Measurements from ENCODE around the gene DSE.

Gene DSE

DNA sequence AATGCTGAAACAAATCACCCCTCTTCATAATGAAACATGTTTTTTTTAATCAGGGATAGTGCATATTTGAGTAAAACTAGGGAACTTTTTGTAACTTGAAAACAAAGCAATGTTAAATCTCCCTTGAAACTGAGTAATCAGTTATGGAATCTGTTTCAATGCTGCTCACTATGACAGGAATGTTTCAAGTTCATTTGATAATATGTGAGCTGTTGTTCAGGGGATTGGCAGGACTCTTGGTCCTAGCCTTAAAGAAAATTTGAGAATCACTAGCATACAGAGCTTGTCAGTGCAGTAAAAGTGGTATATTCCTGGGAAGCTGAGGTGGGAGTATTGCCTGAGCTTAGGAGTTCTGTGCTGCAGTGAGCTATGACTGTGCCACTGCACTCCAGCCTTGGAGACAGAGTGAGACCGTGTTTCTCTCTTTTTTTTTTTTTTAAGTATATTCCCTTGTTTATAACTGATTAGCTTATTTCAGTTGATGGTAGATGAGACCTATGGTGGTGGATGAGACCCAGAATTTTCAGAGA lies 68.8 kb downstream of the DSE start:
- intact Hi-C loops (cut with DNase I) = no loop called here
- DNase-seq = no peak

- intact Hi-C loops (cut with DNase I) = no loop called here
- no peak for DNase-seq
Measured at GRCh38 chr6:116443105-116443504, 72.4 kb downstream of the DSE start.

- DNase-seq = no peak
- intact Hi-C loops (cut with DNase I) = no loop called here
Measured at GRCh38 chr6:116444092-116444491, 73.3 kb downstream of the DSE start.

GRCh38 chr6:116444575-116444974 lies 73.8 kb downstream of the DSE start:
- intact Hi-C loops (cut with DNase I) = no loop called here
- DNase-seq = no peak

GRCh38 chr6:116445102-116445501 lies 74.4 kb downstream of the DSE start:
- intact Hi-C loops (cut with DNase I) = no loop called here
- no peak for DNase-seq

GRCh38 chr6:116446399-116446798 lies 75.7 kb downstream of the DSE start:
- no peak for DNase-seq
- intact Hi-C loops (cut with DNase I) = no loop called here

DNA sequence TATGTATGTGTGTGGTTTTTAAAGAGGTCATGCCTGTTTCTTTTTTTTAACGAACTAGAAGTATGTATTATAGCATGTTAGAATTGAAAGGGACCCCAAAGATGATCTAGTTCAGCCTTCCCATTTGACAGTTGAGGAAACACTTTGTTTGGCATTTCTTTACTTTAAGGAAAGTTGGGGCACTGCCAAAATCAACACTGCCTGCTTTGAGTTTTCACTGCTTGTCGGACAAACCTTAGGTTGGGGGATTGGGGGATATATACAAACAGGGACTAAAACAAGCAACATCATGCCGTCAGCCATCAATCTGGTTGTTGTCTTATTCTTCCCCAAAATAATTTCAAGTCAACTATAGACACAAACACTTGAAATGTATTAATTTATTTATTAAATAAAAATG lies 76.3 kb downstream of the DSE start:
- intact Hi-C loops (cut with DNase I) = no loop called here
- no peak for DNase-seq

DNA sequence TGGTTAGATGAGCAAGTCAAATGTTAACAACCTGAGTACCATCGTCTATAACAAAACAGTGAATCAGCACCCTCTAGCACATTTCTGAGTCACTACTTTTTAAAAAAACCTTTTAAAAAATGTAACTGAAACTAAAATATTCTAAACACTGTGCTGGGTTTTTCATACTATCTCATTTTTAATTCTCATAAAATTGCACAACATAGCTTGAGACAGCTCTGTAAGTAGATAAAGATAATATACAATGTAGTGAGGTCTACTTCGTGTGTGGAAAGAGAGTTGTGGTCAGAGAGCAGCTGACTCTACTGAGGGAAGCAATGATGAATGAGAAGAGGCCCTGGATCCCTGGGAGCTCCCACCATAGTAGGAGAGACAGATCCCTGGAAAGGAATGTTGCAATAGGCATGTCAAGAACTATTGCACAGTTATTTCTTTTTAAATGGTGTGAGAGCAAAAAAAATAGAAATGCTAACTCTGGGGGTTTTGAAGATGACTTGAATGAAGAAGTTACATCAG lies 76.8 kb downstream of the DSE start:
- no peak for DNase-seq
- intact Hi-C loops (cut with DNase I) = no loop called here

- intact Hi-C loops (cut with DNase I) = no loop called here
Measured at GRCh38 chr6:116449565-116449964, 78.8 kb downstream of the DSE start.

DNA sequence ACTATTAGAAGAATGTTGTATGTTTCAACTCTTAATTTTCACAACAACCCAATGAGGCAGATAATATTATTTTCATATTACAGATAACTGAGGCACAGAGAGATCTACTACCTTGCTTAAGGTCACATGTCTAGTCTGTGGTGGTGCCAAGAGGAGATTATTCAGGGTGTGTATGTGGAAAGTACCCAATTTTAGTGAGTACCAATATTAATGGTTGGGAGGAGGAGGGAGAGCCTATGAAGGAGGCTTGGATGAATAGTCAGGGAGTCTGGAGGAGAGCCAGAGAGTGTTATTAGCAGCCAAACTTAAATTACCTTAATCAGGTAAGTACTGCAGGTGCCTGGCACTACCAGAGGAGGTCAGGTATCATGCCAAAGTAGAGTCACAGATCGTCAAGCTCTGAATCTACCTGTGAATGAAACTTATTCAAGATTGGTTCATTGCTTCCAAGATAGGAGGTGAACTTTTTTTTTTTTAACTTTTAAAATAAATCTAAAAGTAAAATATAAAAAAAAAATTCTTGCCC lies 79.5 kb downstream of the DSE start:
- no peak for DNase-seq
- intact Hi-C loops (cut with DNase I) = no loop called here

More at GRCh38 chr6:116449565-116449964, 78.8 kb downstream of the DSE start:
- DNase-seq = no peak

DNA sequence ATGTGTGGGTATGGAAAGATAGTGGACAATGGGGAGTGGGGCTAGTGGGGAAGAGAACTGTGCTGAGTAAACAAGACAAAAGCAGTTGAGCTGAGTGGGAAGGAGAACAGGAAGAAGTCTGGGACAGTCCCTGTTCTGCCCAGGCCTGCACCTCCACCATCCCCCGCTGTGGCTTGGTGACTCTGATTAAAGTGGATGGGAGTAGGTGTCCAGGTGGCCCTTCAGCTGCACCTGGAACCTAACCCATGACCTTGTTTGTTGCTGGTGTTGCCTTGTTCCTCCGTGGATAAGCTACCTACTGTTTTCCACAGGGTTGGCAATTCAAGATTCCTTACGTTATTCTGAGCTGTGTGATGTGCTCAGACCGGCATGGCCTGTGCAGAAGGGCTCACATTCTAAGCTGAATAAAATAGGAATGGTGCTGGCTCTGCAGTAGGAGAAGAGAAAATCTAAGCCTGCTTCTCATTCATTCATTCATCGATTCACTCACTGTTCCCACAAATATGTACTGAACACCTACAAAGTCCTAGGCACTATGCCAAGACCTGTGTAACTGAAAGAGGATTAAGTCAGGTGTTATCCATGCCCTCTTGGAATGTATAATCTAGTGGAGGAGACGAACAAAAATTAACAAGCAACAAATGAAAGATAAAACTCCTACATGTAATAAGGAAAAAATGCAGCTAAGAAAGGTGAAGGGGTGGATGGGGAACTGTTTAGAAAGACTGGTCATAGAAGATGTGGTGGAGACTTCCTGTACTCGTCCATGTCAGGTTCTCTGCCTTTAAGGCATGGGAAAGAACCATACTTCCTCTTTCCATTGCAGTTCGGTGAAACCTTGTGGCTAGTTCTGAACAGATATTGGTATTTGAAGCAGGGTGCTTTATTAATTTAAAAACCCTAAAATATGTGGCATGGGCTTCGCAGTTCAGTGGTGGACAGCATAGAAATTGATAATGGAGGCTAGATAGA lies 80.3 kb downstream of the DSE start:
- no peak for DNase-seq
- intact Hi-C loops (cut with DNase I) = no loop called here

DNA sequence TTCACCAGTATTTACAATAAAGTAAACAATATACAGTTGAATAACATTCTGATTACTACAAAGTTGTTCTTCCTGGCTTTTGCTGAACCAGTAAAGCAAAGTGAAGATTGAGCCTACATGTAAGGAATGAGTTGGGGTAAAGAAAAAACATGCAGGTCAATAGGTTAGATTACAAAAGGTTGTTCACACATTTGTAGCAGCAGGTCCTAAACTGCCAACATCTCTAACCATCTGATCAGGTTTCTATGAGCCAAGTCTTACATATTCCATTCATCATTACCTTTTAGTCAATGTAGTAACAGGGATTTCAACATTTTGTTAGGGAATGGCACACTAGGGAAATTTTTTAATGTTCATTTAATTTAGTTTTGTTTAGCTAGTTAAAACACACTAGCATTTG lies 81.2 kb downstream of the DSE start:
- no peak for DNase-seq
- intact Hi-C loops (cut with DNase I) = no loop called here

DNA sequence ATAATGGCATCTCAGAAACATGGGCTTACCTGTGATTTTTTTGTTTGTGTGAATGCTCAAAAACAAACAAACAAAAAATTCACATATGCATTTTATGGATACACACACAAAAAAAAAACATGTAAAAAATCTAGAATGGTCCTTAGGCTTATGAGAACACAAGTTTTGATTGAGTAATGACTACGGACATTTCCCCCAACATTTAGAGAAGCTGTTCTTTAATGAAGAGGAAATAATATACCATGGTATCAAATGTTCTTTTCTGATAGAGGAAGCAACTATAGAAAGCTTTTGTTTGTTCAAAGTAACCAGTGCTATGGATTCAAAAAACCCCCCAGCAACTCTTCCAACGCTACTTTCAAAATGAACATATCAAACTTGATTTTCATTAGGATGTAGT lies 81.8 kb downstream of the DSE start:
- intact Hi-C loops (cut with DNase I) = no loop called here
- DNase-seq = no peak

DNA sequence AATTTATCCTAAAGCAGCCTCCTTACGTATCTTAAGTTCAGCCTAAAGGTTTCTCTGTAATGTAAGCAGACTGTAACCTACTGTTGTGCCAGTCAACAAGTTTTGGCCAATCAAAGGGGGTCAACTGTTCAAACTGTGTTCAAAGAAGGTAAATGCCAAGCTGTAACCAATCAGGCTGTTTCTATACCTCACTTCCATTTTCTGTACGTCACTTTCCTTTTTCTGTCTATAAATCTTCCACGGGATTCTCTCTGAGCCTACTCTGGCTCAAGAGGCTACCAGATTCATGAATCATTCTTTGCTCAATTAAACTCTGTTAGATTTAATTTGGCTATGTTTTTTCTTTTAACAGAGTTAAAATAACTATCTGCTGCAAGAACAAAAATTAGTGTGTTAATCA lies 85.4 kb downstream of the DSE start:
- no peak for DNase-seq
- intact Hi-C loops (cut with DNase I) = no loop called here

DNA sequence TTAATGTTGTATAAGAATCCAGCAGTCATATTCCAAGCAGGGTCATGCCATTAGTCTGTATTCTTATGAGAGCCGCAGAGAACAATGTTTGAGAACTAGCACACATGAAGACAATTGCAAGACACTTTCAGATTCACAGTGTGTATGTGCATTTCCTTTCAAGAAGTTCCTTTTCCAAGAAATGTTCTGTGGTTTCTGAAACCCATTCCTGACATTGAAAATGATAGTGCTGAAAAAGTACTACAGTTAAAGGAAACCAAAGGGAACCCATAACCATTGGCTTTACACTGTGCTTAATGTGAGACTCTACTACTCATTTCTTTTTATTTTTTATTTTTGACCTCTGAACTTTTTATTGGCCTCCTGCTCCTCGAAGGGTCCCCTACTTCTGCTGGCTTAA lies 86.2 kb downstream of the DSE start:
- no peak for DNase-seq
- intact Hi-C loops (cut with DNase I) = no loop called here

GRCh38 chr6:116458264-116458663 lies 87.5 kb downstream of the DSE start:
- intact Hi-C loops (cut with DNase I) = no loop called here
- DNase-seq = peak in 3 of 10 donors; percentile 66 to 70 (median 67)

DNA sequence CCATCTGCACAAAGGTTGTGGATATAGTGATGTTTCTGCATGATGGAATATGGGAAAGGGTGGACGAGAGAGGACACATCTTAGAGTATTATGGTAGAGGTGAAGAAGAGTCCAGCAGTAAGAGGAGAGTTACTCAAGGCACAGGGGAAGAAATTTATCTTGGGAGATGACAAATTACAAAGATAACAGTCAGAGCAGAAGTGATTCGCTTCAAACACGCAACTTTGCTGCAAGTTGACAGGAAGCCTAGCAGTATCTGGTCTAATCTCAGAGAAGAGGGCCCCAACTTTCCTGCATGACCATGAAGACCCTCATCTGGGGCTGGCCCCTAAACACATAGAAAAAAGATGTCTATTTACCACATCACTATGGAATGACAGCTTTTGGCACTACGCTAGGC lies 89.2 kb downstream of the DSE start:
- intact Hi-C loops (cut with DNase I) = no loop called here

DNA sequence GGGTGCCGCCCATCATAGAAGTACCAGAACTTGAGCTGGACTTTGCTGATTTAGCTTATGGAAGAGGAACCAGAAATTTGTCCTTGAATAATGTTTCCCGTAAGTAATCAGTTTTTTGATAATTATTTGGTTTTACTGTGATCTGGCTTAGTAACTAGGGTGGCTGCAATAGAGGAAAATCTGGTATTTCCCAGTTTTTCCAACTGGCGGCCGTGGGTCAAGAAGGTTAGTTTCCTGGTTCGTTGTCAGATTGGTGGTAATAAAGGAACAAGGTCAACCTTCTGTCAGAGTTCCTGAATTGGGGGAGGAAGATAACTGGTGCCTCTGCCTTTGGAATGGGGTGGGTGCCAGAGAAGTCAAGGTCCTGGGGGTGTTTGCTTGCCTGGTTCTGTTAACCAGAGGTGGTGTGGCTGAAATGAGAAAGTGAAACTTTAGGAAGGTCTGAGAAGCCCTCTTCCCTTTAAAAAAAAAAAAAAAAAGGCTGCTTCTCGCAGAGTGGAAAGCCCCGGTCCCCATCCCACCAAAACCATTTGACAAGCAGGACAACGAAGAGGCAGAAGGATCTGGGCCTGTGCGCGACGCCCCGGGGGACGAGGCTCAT lies 90.7 kb downstream of the DSE start, which contains the start of gene CALHM6:
Gene CALHM6, plus strand, starts transcription at position 45 of the 601 bp plus-strand sequence. Its CDS starts 555 bp downstream, at position 600.
- intact Hi-C loops (cut with DNase I) = no loop called here
- no peak for DNase-seq

More for the DNA sequence above, 89.2 kb downstream of the DSE start:
- no peak for DNase-seq

DNA sequence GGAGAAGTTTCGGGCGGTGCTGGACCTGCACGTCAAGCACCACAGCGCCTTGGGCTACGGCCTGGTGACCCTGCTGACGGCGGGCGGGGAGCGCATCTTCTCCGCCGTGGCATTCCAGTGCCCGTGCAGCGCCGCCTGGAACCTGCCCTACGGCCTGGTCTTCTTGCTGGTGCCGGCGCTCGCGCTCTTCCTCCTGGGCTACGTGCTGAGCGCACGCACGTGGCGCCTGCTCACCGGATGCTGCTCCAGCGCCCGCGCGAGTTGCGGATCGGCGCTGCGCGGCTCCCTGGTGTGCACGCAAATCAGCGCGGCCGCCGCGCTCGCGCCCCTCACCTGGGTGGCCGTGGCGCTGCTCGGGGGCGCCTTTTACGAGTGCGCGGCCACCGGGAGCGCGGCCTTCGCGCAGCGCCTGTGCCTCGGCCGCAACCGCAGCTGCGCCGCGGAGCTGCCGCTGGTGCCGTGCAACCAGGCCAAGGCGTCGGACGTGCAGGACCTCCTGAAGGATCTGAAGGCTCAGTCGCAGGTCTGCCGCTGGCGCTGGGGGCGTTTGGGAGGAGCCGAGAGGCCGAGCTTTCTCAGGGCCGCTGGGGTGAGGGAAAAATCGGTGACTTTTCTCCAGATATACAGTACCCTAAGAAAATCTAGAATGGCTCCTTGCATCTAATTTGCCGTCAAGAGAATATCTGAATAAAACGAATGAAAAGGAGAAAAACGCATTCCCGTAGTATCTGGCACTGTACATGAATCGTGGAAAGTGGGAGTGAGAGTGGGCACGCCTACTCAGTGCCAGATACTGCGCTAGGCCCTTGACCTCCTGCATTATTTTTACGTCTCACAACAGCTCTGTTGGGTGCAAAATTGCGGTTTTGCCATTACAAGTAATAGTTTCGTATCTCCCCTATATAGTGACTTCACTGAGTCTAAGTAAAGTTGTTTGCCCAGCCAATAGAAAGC lies 91.5 kb downstream of the DSE start:
- DNase-seq = peak in 8 of 10 donors; percentile 14 to 92 (median 40)
- intact Hi-C loops (cut with DNase I) = no loop called here

DNA sequence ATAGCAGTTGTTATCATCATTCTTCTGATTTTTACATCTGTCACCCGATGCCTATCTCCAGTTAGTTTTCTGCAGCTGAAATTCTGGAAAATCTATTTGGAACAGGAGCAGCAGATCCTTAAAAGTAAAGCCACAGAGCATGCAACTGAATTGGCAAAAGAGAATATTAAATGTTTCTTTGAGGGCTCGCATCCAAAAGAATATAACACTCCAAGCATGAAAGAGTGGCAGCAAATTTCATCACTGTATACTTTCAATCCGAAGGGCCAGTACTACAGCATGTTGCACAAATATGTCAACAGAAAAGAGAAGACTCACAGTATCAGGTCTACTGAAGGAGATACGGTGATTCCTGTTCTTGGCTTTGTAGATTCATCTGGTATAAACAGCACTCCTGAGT lies 92.6 kb downstream of the DSE start:
- DNase-seq = no peak
- intact Hi-C loops (cut with DNase I) = no loop called here

All from posterior cingulate gyrus (tissue), 11 donors.